HL-60 (cell line): ENCODE data around the gene MACROD2.

Experiments
- CTCF ChIP-seq: IDR thresholded peaks from one replicate; pipeline ENCODE4 v1.5.1; 2011; ENCODE audit warnings: low read length, control low read depth, inconsistent platforms; ENCODE audit not compliant: insufficient read depth
- POLR2AphosphoS5 ChIP-seq: IDR thresholded peaks from 2 replicates; pipeline ENCODE4 v1.6.1; 2012; ENCODE audit warnings: low read depth
- REST ChIP-seq: IDR thresholded peaks from 2 replicates; pipeline ENCODE4 v1.6.1; 2012; ENCODE audit warnings: low read depth; ENCODE audit not compliant: insufficient replicate concordance

- no peak for TF ChIP-seq CTCF
- no peak for TF ChIP-seq POLR2AphosphoS5
- no peak for TF ChIP-seq REST
Observed at GRCh38 chr20:15036948-15037347, 1041.6 kb downstream of the MACROD2 start.
